ENCODE measurements around the gene PYGO2.

DNA sequence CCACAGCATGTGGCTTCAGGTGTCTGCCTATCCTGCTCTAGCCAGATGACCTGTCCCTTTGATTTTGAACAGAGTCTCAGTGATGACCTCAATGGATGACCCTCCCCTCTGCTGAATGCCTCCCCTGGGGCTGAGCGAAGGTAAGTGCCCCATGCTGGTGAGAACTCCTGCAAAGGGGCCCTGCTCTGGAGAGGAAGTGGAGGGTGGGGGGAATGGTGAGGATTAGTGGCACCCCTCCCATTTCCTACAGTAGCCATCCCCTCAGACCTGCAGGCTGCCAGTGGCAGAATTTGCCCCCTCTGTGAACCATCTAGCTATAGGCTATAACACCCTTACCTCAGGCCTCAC is 21.4 kb downstream of the PYGO2 start:
- TF ChIP-seq, protein P1, sequence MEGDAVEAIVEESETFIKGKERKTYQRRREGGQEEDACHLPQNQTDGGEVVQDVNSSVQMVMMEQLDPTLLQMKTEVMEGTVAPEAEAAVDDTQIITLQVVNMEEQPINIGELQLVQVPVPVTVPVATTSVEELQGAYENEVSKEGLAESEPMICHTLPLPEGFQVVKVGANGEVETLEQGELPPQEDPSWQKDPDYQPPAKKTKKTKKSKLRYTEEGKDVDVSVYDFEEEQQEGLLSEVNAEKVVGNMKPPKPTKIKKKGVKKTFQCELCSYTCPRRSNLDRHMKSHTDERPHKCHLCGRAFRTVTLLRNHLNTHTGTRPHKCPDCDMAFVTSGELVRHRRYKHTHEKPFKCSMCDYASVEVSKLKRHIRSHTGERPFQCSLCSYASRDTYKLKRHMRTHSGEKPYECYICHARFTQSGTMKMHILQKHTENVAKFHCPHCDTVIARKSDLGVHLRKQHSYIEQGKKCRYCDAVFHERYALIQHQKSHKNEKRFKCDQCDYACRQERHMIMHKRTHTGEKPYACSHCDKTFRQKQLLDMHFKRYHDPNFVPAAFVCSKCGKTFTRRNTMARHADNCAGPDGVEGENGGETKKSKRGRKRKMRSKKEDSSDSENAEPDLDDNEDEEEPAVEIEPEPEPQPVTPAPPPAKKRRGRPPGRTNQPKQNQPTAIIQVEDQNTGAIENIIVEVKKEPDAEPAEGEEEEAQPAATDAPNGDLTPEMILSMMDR (optimal IDR thresholded peaks at IDR 0.05 in 1 of 3, IDR thresholded peaks at IDR 0.05 in 1 of 3, conservative IDR thresholded peaks at IDR 0.05 in 1 of 3; ENCODE audit: extremely low read depth in 1 of 3, insufficient read depth in 2 of 3, low read length in 3 of 3), result no peak
- TF ChIP-seq EZH2 (IDR thresholded peaks at IDR 0.05; ENCODE audit: low read length), result no peak
